SKM-1 treated with dmso at 0.1 percent for 144 hours (cell line): ENCODE measurements around the gene CD22.
A peak's percentile ranks its signal among the peaks of the same experiment; 100 is the strongest.

Source experiments
- DNase-seq: peaks from one replicate; lab custom pipeline; 2025; ENCODE audit not compliant: unreplicated experiment; lab: John Stamatoyannopoulos, UW

CD22 gene

DNA sequence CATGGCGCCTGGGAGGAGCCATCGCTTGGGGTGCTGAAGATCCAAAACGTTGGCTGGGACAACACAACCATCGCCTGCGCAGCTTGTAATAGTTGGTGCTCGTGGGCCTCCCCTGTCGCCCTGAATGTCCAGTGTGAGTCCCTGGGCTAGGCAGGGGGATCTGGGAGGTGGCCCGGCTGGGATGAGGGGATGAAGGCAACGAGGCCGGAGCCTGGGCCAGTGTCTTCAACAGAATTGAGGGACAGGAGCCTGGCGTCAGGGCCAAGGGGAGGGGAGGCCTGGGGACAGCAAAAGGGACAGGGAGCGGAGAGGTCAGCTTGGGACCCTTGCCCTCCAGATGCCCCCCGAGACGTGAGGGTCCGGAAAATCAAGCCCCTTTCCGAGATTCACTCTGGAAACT is 12.0 kb downstream of the CD22 start:
- no peak for DNase-seq

GRCh38 chr19:35341565-35342225 is 12.7 kb downstream of the CD22 start:
- DNase-seq: no peak

DNA sequence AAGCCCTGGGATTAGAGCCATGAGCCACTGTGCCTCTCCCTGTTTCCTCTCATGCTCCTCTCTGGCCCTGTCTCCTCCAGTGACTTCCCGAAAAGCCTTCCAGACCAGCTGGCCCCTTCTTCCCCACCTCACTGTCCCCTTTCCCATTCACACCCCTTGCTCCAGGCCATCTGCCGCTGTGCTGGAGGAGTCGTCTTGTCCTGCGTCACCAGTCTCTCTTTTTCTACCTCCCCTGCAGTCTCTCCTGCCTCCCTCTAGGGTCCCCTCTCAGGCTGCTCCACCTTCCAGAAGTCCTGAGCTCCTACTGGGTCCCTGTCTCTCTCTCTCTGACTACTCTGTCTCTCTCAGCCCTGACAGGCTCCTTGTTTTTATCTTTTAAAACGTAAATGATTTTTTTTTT is 13.4 kb downstream of the CD22 start:
- no peak for DNase-seq

DNA sequence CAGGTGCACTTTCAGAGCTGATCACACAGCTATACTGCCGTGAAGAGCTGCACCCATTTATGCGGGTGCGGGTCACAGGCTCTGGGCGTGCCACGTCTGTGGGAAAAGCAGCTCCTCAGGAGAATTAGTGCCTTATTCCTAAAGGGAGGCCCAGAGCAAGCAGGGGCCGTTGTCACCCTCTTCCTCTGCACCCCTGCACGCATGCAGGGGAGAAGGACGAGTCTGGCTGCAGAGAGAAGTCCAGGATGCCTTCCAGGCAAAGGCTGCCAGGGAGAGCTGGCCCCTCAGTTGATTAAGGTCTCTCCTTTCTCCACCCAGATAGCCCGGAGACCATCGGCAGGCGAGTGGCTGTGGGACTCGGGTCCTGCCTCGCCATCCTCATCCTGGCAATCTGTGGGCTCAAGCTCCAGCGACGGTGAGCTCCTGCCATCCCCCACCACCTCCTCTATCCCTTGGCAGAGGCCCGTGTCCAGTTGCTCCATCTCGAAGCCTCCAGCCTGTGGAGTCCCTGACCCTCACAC is 15.6 kb downstream of the CD22 start:
- no peak for DNase-seq

DNA sequence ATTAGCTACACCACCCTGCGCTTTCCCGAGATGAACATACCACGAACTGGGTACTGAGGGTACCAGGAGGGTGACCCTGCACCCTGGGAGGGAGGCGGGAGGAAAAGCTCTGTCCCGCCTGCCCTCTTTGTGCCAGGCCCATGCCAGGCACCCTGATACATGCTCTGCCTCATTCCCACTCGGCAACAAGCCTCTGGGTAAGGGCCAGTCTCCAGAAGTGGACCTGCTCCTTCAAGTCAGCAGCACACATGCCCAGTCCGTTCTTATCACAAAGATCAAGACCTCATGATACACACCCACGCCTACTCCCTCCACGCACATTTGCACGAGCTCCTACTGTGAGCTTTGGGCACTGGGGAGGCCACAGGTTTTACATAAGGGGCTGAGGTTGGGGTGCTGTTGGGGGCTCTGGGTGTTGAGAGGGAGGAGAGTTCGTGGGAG is 16.7 kb downstream of the CD22 start:
- DNase-seq: no peak

GRCh38 chr19:35346193-35347052 is 17.4 kb downstream of the CD22 start:
- DNase-seq: no peak

DNA sequence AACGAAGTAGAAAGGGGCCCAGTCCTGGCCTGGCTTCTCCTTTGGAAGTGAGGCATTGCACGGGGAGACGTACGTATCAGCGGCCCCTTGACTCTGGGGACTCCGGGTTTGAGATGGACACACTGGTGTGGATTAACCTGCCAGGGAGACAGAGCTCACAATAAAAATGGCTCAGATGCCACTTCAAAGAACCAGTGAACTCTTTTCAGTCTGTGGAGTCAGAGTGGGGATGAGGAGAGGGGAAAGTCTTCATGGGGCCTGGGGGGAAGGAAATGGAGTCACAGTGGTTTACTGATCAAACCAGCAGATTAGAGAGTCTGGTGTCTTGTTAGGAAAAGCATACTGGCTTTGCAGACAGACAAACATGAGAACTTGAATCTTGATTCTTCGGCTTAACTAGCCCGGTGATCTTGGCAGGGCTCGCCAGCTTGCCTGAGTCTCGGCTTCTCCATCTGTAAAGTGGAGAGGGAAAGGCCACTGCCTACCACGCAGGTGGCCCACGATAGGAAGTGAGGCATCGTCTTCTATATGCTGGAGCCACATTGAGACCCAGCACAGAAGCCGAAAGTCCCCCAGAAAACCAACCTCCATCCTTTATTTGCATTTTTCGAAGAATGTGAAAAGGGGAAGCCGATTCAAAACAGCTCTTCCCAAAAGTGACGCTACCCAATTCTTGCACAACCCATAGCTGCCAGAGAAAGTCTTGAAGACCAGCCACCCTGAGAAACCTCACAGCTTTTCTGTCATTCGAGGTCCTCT is 18.4 kb downstream of the CD22 start, which contains the start of gene FFAR1:
Gene FFAR1 (plus strand): TSS at position 732 of the 759 bp plus-strand sequence. CDS start 3,650 bp downstream, outside the sequence.
- DNase-seq: peak; percentile 78

DNA sequence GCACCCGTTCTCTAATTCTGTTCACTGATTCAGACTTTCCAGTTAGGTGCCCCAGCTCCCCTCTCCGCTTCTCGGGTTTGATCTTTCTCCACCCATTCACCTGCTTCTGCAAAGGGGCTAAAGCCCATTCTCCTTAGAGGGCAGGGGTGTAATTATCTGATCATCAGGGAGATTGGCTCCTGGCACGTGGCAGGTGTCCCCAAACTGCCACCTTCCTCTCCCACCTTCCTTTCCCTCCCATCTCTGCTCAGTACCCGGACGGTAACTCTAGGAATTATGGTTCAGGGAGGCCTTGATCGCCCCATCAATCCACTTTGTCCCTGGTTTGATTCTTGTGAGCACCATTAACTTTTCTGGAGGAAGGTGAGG is 18.9 kb downstream of the CD22 start:
- no peak for DNase-seq

DNA sequence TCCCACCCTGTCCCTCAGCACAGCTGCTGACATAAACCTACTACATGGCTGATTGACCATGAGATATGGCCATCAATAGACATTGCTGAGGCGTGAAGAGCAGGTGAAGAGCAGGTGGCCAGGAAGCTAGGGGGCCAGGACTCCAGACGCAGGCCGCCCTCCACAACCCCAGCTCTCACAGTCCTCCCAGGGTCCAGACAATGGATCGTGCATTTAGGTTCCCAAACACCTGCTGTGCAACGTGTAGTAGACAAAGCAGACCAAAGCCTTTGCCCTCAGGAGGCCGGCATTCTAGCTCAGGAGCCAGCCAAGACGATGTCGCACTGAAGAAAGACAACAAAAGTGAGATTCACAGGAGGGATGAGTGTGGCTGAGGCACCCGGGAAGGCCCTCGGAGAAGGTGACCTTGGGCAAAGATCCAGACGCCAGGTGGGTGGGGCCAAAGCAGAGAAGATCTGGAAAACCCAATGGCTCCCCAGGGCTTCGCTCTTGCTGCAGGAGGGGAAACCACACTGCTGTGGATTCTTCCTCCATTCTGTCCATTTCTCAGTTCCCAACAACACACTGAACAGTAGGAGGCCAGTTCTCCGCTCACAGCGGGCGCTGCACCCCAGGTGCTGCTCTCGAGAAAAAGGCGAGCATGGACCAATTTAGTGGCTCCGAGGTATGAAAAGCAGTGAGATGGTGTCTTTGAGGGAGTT is 20.1 kb downstream of the CD22 start:
- no peak for DNase-seq

GRCh38 chr19:35349614-35350521 is 20.9 kb downstream of the CD22 start:
- no peak for DNase-seq

GRCh38 chr19:35350591-35350990 is 21.6 kb downstream of the CD22 start:
- no peak for DNase-seq

- no peak for DNase-seq
These were observed 22.6 kb downstream of the CD22 start for GRCh38 chr19:35351411-35352176.

DNA sequence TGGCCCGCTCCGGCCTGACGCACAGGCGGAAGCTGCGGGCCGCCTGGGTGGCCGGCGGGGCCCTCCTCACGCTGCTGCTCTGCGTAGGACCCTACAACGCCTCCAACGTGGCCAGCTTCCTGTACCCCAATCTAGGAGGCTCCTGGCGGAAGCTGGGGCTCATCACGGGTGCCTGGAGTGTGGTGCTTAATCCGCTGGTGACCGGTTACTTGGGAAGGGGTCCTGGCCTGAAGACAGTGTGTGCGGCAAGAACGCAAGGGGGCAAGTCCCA is 23.1 kb downstream of the CD22 start:
- DNase-seq: no peak

GRCh38 chr19:35352448-35353304 is 23.7 kb downstream of the CD22 start:
- DNase-seq: peak; percentile 65

DNA sequence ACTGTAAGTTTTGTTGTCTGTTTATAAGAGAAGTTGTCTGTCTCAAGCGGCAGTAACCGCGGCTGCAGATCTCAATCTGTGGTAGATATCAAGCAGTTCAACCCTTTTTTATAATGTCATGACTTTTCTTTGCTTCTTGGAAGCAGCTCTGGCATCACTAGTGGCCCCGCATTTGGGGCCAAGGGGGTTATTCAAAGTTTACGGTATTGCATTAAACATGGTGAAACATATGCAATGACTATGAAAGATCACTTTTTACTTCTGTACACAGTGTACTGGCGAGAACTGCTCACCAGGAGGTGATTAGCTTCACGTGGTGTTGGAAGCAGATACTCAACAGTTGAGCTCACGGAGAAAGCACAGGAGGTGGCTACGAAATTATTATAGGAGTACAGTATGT is 24.6 kb downstream of the CD22 start:
- no peak for DNase-seq

DNA sequence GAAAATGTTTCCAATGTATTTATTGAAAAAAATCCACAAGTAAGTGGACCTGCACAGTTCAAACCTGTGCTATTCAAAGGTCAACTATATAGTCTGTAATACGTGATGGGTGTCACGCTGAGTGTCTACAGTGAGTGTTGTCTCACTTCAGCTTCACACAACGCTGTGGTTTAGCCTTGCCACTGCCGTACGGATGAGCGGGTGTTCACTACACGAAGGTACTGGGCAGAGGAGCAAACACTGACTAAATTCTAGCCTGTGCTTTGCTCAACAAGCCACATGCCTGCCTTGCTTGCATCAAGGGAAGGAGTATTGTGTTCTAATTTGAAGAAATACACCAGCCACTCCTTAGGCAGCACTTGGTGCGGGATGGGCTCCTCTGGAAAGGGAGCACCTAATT is 25.9 kb downstream of the CD22 start:
- DNase-seq: no peak

GRCh38 chr19:35355791-35356460 is 26.9 kb downstream of the CD22 start:
- DNase-seq: no peak
